ENCODE measurements around the gene CBL.

Gene CBL

DNA sequence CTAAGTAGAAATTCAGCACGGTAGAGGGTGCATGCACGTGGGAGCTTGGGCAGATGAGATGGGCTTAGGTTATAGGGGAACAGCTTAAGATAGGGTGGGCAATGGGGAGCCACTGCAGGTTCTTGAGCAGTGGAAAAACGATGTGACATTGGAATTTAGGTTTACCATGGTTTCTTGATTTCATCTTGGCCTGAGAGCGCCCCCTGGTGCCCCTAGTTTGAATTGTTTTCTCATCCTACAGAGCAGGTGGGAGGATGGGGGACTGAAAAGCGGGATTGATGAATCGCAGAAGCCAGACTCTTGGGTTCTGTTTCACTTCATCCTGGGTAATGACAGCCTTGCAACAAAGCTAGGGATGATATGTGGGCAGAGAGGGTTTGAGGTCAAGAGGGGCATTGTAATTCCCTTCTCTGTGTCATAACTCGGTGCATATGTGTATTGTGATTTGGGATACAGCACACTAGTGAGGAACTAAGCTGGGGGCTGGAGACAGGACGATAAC is 117.4 kb downstream of the CBL start:
- H3K27me3 Mint-ChIP-seq (ENCODE audit: low read depth): peaks cover 16% of the 10 kb centered on the region
- no peaks in the 10 kb centered on the region for H3K9me3 Mint-ChIP-seq
- H3K27ac Mint-ChIP-seq: no peak overlapping the region
- no peak overlapping the region for H3K4me3 Mint-ChIP-seq
- H3K36me3 Mint-ChIP-seq (ENCODE audit: low read depth): no peaks in the 10 kb centered on the region
- H3K4me1 Mint-ChIP-seq (ENCODE audit: low read depth): peaks cover 23% of the 10 kb centered on the region

DNA sequence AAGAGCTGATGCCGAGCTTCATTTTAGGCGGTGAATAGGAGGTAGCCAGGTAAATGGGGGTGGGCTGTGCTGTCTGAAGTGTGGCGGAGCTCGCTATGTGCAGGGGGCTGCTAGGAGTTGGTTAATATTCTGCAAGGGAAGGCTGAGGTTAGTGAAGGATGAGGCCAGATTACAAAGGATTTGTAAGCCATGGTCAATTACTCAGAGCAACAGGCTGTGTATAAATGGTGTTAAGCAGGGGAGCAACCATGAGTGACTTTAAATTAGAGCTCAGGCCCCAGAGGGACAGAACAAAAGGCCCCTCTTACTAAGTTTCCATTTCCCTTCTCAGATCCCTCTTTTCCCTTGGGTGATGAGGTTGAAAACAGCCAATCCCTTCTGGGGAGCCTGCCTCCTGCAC is 118.0 kb downstream of the CBL start:
- no peaks in the 10 kb centered on the region for H3K36me3 Mint-ChIP-seq (ENCODE audit: low read depth)
- peaks cover 19% of the 10 kb centered on the region for H3K4me1 Mint-ChIP-seq (ENCODE audit: low read depth)
- no peak overlapping the region for H3K4me3 Mint-ChIP-seq
- no peak overlapping the region for H3K27ac Mint-ChIP-seq
- no peaks in the 10 kb centered on the region for H3K9me3 Mint-ChIP-seq
- H3K27me3 Mint-ChIP-seq (ENCODE audit: low read depth): peaks cover 14% of the 10 kb centered on the region

DNA sequence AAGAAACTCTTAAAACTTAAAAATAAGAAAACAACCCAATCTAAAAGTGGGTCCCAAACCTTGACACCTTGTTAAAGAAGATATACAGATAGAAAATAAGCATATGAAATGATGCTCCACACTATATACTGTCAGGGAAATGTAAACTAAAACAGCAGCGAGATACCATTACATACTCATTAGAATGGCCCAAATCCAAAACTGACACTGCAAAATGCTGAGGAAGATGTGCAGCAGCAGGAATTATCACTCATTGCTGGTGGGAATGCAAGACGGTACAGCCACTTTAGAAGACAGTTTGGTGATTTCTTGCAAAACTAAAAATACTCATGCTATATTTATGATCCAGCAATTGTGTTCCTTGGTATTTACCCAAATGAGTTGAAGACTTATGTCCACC is 123.2 kb downstream of the CBL start:
- H3K4me1 Mint-ChIP-seq (ENCODE audit: low read depth): peaks cover 15% of the 10 kb centered on the region
- no peak overlapping the region for H3K27ac Mint-ChIP-seq
- H3K9me3 Mint-ChIP-seq: no peaks in the 10 kb centered on the region
- no peak overlapping the region for H3K4me3 Mint-ChIP-seq
- peaks cover 28% of the 10 kb centered on the region for H3K27me3 Mint-ChIP-seq (ENCODE audit: low read depth)
- H3K36me3 Mint-ChIP-seq (ENCODE audit: low read depth): no peaks in the 10 kb centered on the region

DNA sequence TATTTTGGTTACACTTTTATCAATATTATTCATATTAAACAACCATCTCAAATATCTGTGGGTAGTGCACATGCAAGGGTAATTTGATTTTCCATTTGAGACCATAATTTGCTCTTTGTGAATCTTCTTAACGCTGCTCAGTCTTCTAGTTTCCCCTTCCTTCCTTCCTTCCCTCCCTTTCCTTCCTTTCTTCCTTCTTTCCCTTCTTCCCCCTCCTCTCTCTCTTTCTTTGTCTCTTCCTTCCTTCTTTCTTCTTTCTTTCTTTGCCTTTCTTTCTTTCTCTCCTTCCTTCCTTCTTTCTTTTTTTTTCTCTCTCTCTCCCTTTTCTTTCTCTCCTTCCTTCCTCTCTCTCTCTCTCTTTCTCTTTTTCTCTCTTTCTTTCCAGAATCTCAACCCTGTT is 124.1 kb downstream of the CBL start:
- Mint-ChIP-seq H3K9me3 (no peaks in the 10 kb centered on the region), H3K27ac (no peak overlapping the region), H3K36me3 (ENCODE audit: low read depth) (no peaks in the 10 kb centered on the region), H3K4me3 (no peak overlapping the region), H3K27me3 (ENCODE audit: low read depth) (peaks cover 28% of the 10 kb centered on the region), H3K4me1 (ENCODE audit: low read depth) (peaks cover 15% of the 10 kb centered on the region)

DNA sequence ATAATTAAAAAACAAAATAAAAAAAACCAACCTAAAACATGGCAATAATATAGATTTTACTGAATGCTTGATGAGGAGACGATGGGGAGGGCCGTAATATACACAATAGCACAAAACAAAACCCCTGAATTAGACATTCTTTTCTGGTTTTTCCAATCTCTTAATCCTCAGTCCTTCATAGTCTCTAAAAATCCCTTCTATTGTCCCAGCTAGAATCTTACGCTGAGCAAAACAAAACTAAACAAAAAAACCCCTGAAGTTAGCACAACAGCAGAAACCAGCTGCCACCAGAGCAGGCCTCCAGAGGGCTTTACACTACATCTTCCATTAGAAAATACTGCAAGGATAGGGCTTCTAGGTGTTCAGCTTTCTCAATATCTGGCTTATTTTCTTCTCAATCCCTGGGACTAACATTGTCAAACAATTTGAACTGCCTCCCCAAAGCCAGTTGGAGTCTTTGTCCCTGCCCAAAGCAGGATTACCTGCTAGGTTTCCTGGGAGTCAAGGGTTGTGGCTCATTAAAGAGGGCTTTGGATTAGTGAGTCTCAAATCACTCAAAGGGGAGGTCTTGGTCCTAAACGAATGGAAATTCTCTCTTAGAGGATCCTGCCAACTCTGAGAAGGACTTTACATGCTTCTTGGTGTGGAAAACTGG is 126.1 kb downstream of the CBL start:
- peaks cover 28% of the 10 kb centered on the region for H3K27me3 Mint-ChIP-seq (ENCODE audit: low read depth)
- peaks cover 24% of the 10 kb centered on the region for H3K4me1 Mint-ChIP-seq (ENCODE audit: low read depth)
- peak overlapping the region; percentile 97 for H3K4me3 Mint-ChIP-seq
- H3K27ac Mint-ChIP-seq: peak overlapping the region; percentile 80
- H3K36me3 Mint-ChIP-seq (ENCODE audit: low read depth): peaks cover 4% of the 10 kb centered on the region
- no peaks in the 10 kb centered on the region for H3K9me3 Mint-ChIP-seq

DNA sequence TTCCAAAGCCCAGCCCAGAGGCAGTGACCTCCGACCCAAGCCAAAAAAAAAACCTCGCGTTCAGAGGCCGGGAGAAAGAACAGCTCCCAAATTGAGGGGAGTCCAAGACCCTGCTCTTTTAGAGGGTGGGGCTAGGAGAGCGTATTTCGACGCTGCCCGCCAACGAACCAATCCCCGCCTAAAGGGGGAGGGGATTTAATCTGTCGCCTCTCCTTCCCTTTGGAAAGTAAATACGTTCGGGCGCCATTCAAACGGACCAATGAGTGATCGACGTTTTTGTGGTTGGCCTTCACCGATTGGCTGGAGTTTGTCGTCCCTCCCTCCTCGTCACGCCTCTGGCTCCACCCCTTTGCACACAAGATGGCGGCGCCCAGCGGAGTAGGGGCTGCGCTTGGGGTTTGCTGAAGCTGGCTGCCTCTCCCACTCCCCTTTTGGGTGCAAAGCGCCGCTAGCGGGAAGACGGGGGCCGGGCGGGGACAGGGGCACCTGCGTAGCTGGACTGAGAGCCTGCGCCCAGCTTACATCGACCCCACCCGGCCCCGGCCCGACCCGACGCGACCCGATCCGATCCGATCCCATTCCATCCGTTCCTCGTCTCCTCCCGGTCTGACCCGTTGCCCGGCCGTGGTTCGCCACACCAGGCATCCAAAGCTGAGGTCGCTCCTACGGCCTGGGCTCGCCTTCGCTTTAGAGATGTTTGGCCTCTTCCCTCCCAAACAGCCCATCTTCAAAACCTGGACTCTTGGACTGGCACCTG is 128.2 kb downstream of the CBL start, which contains the start of gene RNF26:
Gene RNF26 (plus strand): TSS at position 354 of the 757 bp plus-strand sequence. CDS start 596 bp downstream, outside the sequence.
- Mint-ChIP-seq H3K4me1 (ENCODE audit: low read depth) (peaks cover 29% of the 10 kb centered on the region), H3K9me3 (no peaks in the 10 kb centered on the region), H3K4me3 (peak within 1 kb of the TSS; percentile 97), H3K27ac (peak within 1 kb of the TSS; percentile 94), H3K36me3 (ENCODE audit: low read depth) (peaks cover 6% of the 10 kb centered on the region), H3K27me3 (ENCODE audit: low read depth) (peaks cover 29% of the 10 kb centered on the region)

GRCh38 chr11:119335091-119335654 is 129.0 kb downstream of the CBL start:
- peak overlapping the region; percentile 94 for H3K27ac Mint-ChIP-seq
- H3K36me3 Mint-ChIP-seq (ENCODE audit: low read depth): peaks cover 6% of the 10 kb centered on the region
- H3K4me3 Mint-ChIP-seq: peak overlapping the region; percentile 97
- H3K4me1 Mint-ChIP-seq (ENCODE audit: low read depth): peaks cover 30% of the 10 kb centered on the region
- peaks cover 22% of the 10 kb centered on the region for H3K27me3 Mint-ChIP-seq (ENCODE audit: low read depth)
- no peaks in the 10 kb centered on the region for H3K9me3 Mint-ChIP-seq

GRCh38 chr11:119335655-119336543 is 129.8 kb downstream of the CBL start:
- H3K4me1 Mint-ChIP-seq (ENCODE audit: low read depth): peaks cover 30% of the 10 kb centered on the region
- peak overlapping the region; percentile 97 for H3K4me3 Mint-ChIP-seq
- H3K27ac Mint-ChIP-seq: peak overlapping the region; percentile 45
- H3K9me3 Mint-ChIP-seq: no peaks in the 10 kb centered on the region
- peaks cover 18% of the 10 kb centered on the region for H3K27me3 Mint-ChIP-seq (ENCODE audit: low read depth)
- H3K36me3 Mint-ChIP-seq (ENCODE audit: low read depth): peaks cover 6% of the 10 kb centered on the region

GRCh38 chr11:119336744-119337469 is 130.8 kb downstream of the CBL start:
- peaks cover 30% of the 10 kb centered on the region for H3K4me1 Mint-ChIP-seq (ENCODE audit: low read depth)
- peak overlapping the region; percentile 71 for H3K4me3 Mint-ChIP-seq
- peaks cover 6% of the 10 kb centered on the region for H3K36me3 Mint-ChIP-seq (ENCODE audit: low read depth)
- H3K9me3 Mint-ChIP-seq: no peaks in the 10 kb centered on the region
- H3K27ac Mint-ChIP-seq: no peak overlapping the region
- peaks cover 23% of the 10 kb centered on the region for H3K27me3 Mint-ChIP-seq (ENCODE audit: low read depth)

DNA sequence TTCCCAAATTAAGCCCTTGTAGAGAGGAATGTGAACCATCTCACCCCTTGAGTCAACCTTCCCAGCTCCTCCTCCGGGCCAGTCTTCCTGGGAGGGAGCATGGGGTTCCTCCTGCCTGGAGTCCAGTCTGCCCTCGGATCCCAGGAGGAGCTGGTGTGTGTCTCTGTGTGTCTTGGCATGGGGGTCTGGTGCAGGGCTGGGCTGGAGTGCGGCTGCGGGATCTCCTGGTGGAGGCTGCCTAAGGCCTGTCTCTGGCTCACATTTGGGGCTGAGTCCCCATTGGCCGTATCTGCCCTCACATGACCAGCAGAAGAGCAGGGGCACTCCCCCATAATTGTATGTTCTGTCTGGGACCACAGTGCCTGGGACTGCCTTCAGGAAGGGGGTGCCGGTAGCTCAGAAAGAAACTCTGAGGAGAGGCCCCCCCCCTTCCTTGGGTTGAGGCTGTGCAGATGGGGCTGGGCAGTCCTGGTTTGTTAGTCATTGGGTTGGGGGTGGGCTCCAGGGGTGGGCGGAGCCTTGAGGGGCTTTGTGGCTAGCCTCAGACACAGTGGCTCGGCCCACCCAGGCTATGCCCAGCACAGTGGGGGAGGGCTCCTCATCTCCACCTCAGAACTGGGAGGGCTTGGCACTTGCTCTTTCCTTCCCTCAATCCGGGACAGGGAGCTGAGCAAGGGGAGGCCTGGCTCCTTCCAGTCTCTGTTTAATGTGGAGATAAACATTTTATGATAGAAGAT is 131.6 kb downstream of the CBL start:
- Mint-ChIP-seq H3K4me1 (ENCODE audit: low read depth) (peaks cover 28% of the 10 kb centered on the region), H3K36me3 (ENCODE audit: low read depth) (peaks cover 6% of the 10 kb centered on the region), H3K27ac (no peak overlapping the region), H3K9me3 (no peaks in the 10 kb centered on the region), H3K27me3 (ENCODE audit: low read depth) (peaks cover 29% of the 10 kb centered on the region), H3K4me3 (no peak overlapping the region)

DNA sequence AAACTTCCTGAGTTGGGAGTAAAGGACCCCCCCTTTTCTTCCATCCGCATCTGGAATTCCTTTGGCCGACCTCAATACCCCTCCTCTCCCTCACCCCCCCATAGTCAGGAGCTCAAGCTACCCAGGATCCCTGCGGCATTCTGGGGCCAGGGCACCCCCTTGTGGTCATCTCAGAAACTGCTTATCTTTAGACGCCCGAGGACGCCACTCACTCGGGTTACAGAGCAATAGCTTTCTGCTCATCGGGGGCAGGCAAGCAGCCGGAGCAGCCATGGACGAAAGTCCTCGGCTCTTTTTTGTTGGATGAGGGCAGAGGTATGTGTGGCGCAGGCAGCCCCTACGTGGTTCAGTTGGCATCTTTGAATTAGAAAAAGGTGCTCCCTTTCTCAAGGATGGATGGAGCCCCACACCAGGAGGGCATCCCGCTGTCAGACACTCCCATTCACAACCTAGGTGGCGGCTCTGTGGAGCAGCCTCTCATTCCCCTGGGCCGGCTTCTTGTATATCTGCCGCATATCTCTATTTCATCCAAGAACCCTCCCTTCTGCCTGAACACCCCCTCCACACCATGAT is 132.3 kb downstream of the CBL start:
- Mint-ChIP-seq H3K27ac (no peak overlapping the region), H3K4me3 (no peak overlapping the region), H3K4me1 (ENCODE audit: low read depth) (peaks cover 23% of the 10 kb centered on the region), H3K27me3 (ENCODE audit: low read depth) (peaks cover 35% of the 10 kb centered on the region), H3K36me3 (ENCODE audit: low read depth) (peaks cover 6% of the 10 kb centered on the region), H3K9me3 (no peaks in the 10 kb centered on the region)

- H3K36me3 Mint-ChIP-seq (ENCODE audit: low read depth): peaks cover 6% of the 10 kb centered on the region
- H3K27me3 Mint-ChIP-seq (ENCODE audit: low read depth): peaks cover 39% of the 10 kb centered on the region
- H3K4me3 Mint-ChIP-seq: peak overlapping the region; percentile 37
- no peaks in the 10 kb centered on the region for H3K9me3 Mint-ChIP-seq
- H3K4me1 Mint-ChIP-seq (ENCODE audit: low read depth): peaks cover 18% of the 10 kb centered on the region
- no peak overlapping the region for H3K27ac Mint-ChIP-seq
Measured at GRCh38 chr11:119338965-119339588, 132.9 kb downstream of the CBL start.
